Keratinocyte (primary cell): ENCODE measurements around the gene ZP1.

ENCODE experiments used
- CTCF ChIP-seq, 3 experiments: IDR thresholded peaks in 1 of 3; conservative IDR thresholded peaks in 1 of 3; optimal IDR thresholded peaks in 1 of 3; 2 replicates in 2 of 3; 3 replicates in 1 of 3; pipeline versions ENCODE3 to v1.5.1; 2011; ENCODE audit warnings: low read length in 3 of 3, mild to moderate bottlenecking in 3 of 3, moderate library complexity in 2 of 3, control low read depth in 1 of 3, inconsistent platforms in 1 of 3; ENCODE audit not compliant: insufficient read depth in 2 of 3; ENCODE audit errors: extremely low read depth in 1 of 3
- EZH2 ChIP-seq: IDR thresholded peaks from one replicate; pipeline ENCODE4 v1.6.1; 2012; ENCODE audit warnings: inconsistent platforms, mild to moderate bottlenecking, low read length, moderate library complexity

- TF ChIP-seq EZH2 (no peak), CTCF (optimal IDR thresholded peaks at IDR 0.05 in 1 of 3, IDR thresholded peaks at IDR 0.05 in 1 of 3, conservative IDR thresholded peaks at IDR 0.05 in 1 of 3; ENCODE audit: extremely low read depth in 1 of 3, insufficient read depth in 2 of 3, low read length in 3 of 3) (no peak)
These were observed 43.5 kb downstream of the ZP1 start for GRCh38 chr11:60910711-60911380.
